Measurements from ENCODE around the gene LGALS9B.
"Not testable (repeated sequence)": the region's sequence is repeated elsewhere in the genome, so short reads cannot be mapped to it uniquely, and the experiment has no call there.

- not testable (repeated sequence) for TF ChIP-seq POLR2A (IDR thresholded peaks at IDR 0.05; ENCODE audit: low read depth, low read length); EZH2 (IDR thresholded peaks at IDR 0.05; ENCODE audit: borderline replicate concordance, low read depth, low read length, severe bottlenecking); CTCF (IDR thresholded peaks at IDR 0.05; ENCODE audit: extremely low read depth in 1 of 2, insufficient read depth in 1 of 2, low read depth in 1 of 2, low read length in 2 of 2); POLR2AphosphoS5 (IDR thresholded peaks at IDR 0.05; ENCODE audit: insufficient read depth, low read depth, low read length); GATA2 (IDR thresholded peaks at IDR 0.05; ENCODE audit: insufficient read depth, insufficient read length, low read depth, low read length); MYC (IDR thresholded peaks at IDR 0.05; ENCODE audit: low read depth, low read length); JUN (IDR thresholded peaks at IDR 0.05; ENCODE audit: borderline replicate concordance, insufficient read depth, insufficient read length, low read depth)
- TF ChIP-seq, protein P1, sequence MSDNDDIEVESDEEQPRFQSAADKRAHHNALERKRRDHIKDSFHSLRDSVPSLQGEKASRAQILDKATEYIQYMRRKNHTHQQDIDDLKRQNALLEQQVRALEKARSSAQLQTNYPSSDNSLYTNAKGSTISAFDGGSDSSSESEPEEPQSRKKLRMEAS (IDR thresholded peaks at IDR 0.05; ENCODE audit: insufficient read depth, insufficient read length) = not testable (repeated sequence)
Measured at GRCh38 chr17:20501896-20502295, 34.6 kb upstream of the LGALS9B start.

Data from endothelial cell of umbilical vein (primary cell).